ENCODE data around the gene TSHZ2.

DNA sequence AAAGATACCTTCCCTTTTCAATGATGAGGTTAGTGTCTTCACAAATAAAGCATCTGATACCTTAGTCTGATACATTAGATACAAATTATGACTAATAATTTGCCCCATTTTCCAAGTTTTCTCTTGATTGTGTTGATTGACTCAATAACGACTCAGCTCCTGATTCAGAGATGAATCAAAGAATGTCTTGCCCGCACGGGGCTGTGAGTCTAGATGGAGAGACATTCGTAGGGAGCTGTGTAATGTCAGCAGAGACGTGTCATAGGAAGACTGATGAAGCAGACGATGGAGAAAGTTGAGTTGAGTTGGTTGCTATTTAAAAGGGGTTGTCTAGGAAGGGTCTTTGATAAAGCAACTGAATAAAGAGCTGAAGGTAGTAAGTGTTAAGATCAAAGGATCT lies 78.2 kb downstream of the TSHZ2 start:
- TF ChIP-seq, protein P1, sequence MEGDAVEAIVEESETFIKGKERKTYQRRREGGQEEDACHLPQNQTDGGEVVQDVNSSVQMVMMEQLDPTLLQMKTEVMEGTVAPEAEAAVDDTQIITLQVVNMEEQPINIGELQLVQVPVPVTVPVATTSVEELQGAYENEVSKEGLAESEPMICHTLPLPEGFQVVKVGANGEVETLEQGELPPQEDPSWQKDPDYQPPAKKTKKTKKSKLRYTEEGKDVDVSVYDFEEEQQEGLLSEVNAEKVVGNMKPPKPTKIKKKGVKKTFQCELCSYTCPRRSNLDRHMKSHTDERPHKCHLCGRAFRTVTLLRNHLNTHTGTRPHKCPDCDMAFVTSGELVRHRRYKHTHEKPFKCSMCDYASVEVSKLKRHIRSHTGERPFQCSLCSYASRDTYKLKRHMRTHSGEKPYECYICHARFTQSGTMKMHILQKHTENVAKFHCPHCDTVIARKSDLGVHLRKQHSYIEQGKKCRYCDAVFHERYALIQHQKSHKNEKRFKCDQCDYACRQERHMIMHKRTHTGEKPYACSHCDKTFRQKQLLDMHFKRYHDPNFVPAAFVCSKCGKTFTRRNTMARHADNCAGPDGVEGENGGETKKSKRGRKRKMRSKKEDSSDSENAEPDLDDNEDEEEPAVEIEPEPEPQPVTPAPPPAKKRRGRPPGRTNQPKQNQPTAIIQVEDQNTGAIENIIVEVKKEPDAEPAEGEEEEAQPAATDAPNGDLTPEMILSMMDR (IDR thresholded peaks at IDR 0.05; ENCODE audit: low read depth, low read length) = no peak
- no peak for TF ChIP-seq EZH2phosphoT487 (IDR thresholded peaks at IDR 0.05; ENCODE audit: low read depth)
